Calu3 (cell line): ENCODE results near the gene BARHL1. TPM values are rescaled to one million over a fixed set of nuclear protein-coding genes. Genes with fewer than 3 reads are reported as not detected.

Source experiments
- BruUV-seq: library from RNA; stranded (reverse); fragments of 400-500 nt; replicated peaks from 2 replicates; lab custom pipeline; 2021; lab: Mats Ljungman, UMichigan
- CTCF ChIA-PET: fragments of 300-600 bp; sonication (Branson Sonifier 250); formaldehyde crosslinking; loops from one replicate; lab custom pipeline; 2022; ENCODE audit warnings: antibody characterized with exemption; lab: Charles Lee
- DNase-seq: peaks from one replicate; pipeline ENCODE4 v3.0.0; 2022
- H3K27ac Mint-ChIP-seq: one replicate; pipeline ENCODE4 v1.8.0; 2022; ENCODE audit warnings: mixed read lengths; ENCODE audit not compliant: unreplicated experiment
- H3K27me3 Mint-ChIP-seq: one replicate; pipeline ENCODE4 v1.8.0; 2022; ENCODE audit warnings: mixed read lengths; ENCODE audit not compliant: unreplicated experiment
- H3K36me3 Mint-ChIP-seq: one replicate; pipeline ENCODE4 v1.8.0; 2022; ENCODE audit warnings: mild to moderate bottlenecking, moderate library complexity, mixed read lengths; ENCODE audit not compliant: insufficient read depth, unreplicated experiment
- H3K4me1 Mint-ChIP-seq: one replicate; pipeline ENCODE4 v1.8.0; 2022; ENCODE audit warnings: mild to moderate bottlenecking, low read depth, mixed read lengths; ENCODE audit not compliant: unreplicated experiment
- H3K4me3 Mint-ChIP-seq: one replicate; pipeline ENCODE4 v1.8.0; 2022; ENCODE audit warnings: mild to moderate bottlenecking, low read depth, moderate library complexity, mixed read lengths; ENCODE audit not compliant: unreplicated experiment
- H3K9me3 Mint-ChIP-seq: one replicate; pipeline ENCODE4 v1.8.0; 2022; ENCODE audit warnings: low read depth, mixed read lengths; ENCODE audit not compliant: unreplicated experiment
- intact Hi-C: fragments of 100-400 bp; cut with micrococcal nuclease; formaldehyde crosslinking; loops from one replicate; pipeline ENCODE4 v1.10.0; 2022; ENCODE audit not compliant: unreplicated experiment
- total RNA-seq: library from RNA; stranded (reverse); gene quantifications from 2 replicates; pipeline ENCODE4 v1.2.3, GENCODE V29; 2022
- TF ChIP-seq, protein P1 (sequence below): fragments of 200-600 bp; IDR thresholded peaks from one replicate; pipeline ENCODE4 v1.8.0; 2022; ENCODE audit warnings: antibody characterized with exemption; ENCODE audit not compliant: unreplicated experiment

The BARHL1 gene
- total RNA-seq, 1 experiment from 2014 or later = not detected

DNA sequence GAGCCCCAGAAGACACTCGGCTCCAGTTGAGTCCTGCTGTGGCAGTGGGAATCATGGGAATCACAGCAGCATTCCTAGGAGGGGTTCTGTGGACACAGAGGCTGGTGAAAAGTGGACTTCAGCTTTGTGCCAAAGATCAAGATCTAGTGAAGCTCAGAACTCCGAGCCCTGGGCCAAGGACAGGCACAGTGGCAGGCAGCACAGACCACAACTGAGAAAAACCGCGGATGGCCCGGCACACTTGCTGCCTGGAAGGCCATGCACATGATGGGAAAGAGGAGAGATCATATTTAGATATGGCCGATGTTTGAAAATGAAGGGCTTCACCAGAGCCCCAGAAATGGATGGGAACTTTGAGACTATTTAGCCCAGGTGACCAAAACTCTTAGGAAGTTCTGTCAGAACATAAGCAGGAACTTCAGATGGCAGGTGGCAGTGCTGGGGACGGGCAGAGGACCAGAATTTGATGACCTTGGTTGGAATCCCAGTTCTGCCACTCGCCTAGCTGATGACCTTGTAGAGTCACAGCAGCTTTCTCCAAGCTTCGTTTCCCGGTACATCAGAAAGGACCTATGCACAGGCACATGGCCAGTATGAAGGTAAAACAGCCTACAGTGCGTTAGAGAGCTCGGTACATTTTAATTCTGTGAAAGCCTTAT, 18.0 kb downstream of the BARHL1 start:
- Mint-ChIP-seq H3K4me1 (peaks cover 8% of the 10 kb centered on the region), H3K4me3 (no peak overlapping the region), H3K27ac (no peak overlapping the region), H3K27me3 (no peaks in the 10 kb centered on the region), H3K36me3 (peaks cover 12% of the 10 kb centered on the region), H3K9me3 (no peaks in the 10 kb centered on the region)
- DNase-seq = no peak
- intact Hi-C loops = no loop called here
- CTCF ChIA-PET = interaction anchor here (0.5 to 0.6 kb wide), 2 partner anchors 78 to 161 kb away, joined by 3 to 5 read pairs; no protein-coding TSS in a partner anchor
- TF ChIP-seq, protein P1, sequence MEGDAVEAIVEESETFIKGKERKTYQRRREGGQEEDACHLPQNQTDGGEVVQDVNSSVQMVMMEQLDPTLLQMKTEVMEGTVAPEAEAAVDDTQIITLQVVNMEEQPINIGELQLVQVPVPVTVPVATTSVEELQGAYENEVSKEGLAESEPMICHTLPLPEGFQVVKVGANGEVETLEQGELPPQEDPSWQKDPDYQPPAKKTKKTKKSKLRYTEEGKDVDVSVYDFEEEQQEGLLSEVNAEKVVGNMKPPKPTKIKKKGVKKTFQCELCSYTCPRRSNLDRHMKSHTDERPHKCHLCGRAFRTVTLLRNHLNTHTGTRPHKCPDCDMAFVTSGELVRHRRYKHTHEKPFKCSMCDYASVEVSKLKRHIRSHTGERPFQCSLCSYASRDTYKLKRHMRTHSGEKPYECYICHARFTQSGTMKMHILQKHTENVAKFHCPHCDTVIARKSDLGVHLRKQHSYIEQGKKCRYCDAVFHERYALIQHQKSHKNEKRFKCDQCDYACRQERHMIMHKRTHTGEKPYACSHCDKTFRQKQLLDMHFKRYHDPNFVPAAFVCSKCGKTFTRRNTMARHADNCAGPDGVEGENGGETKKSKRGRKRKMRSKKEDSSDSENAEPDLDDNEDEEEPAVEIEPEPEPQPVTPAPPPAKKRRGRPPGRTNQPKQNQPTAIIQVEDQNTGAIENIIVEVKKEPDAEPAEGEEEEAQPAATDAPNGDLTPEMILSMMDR = no peak
- BruUV-seq = no TSS peak

DNA sequence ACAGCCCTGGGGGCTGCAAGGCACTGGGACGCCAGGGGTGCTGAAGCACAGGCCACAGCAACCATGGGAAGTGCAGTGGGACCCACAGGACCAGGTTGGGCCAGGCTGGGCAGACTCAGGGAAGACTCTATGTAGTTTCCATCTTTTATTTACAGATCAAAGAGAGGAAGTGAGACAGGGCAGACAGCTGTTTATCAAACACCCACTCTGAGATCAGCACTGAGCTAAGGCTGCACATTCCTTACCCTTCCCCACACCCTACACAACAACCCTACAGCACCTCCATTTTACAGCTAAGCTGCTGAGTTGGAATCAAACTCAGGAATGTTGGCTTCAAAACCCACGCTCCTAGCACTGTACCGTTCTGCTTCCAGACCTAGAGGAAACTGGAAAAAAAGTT, 19.8 kb downstream of the BARHL1 start:
- no peaks in the 10 kb centered on the region for H3K27me3 Mint-ChIP-seq
- no peaks in the 10 kb centered on the region for H3K4me1 Mint-ChIP-seq
- H3K4me3 Mint-ChIP-seq = no peak overlapping the region
- no peak overlapping the region for H3K27ac Mint-ChIP-seq
- no peaks in the 10 kb centered on the region for H3K9me3 Mint-ChIP-seq
- TF ChIP-seq, protein P1 = no peak
- H3K36me3 Mint-ChIP-seq = peaks cover 15% of the 10 kb centered on the region
- BruUV-seq = no TSS peak
- DNase-seq = no peak
- intact Hi-C loops = no loop called here
- CTCF ChIA-PET = no interaction called here

- Mint-ChIP-seq H3K36me3 (peaks cover 15% of the 10 kb centered on the region), H3K27ac (no peak overlapping the region)
- CTCF ChIA-PET = no interaction called here
Observed at GRCh38 chr9:132605387-132605786, 23.0 kb downstream of the BARHL1 start.

DNA sequence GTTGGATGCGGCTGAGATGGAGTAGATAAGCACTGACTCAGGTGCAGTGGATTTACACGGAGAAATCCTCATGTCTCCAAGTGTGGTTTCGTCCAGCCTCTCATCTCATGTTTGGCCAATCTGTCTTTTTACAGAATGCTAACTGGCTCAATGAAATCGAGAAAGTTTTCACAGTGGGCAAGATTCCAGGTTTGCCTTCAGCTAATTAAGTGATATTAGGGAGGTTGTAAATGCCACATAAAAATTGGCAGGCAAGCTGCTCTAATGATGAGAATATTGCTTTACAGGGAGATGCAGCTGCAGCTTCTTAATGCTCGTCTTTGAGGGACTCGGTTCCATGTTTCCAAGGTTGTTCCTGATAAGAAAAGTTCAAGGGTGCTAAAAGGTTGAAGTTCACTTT, 23.7 kb downstream of the BARHL1 start:
- Mint-ChIP-seq H3K36me3 (peaks cover 21% of the 10 kb centered on the region), H3K4me1 (no peaks in the 10 kb centered on the region), H3K4me3 (no peak overlapping the region), H3K9me3 (no peaks in the 10 kb centered on the region), H3K27ac (no peak overlapping the region), H3K27me3 (no peaks in the 10 kb centered on the region)
- CTCF ChIA-PET = no interaction called here
- no peak for DNase-seq
- TF ChIP-seq, protein P1 = no peak
- intact Hi-C loops = no loop called here
- no TSS peak for BruUV-seq

More at GRCh38 chr9:132605387-132605786, 23.0 kb downstream of the BARHL1 start:
- intact Hi-C loops = no loop called here
- TF ChIP-seq, protein P1 = no peak
- DNase-seq = no peak
- Mint-ChIP-seq H3K9me3 (no peaks in the 10 kb centered on the region), H3K4me1 (no peaks in the 10 kb centered on the region), H3K4me3 (no peak overlapping the region), H3K27me3 (no peaks in the 10 kb centered on the region)
- no TSS peak for BruUV-seq
